ENCODE measurements around the gene PARD3B.

GRCh38 chr2:205627085-205627484 lies 1081.8 kb downstream of the PARD3B start:
- TF ChIP-seq, protein P1, sequence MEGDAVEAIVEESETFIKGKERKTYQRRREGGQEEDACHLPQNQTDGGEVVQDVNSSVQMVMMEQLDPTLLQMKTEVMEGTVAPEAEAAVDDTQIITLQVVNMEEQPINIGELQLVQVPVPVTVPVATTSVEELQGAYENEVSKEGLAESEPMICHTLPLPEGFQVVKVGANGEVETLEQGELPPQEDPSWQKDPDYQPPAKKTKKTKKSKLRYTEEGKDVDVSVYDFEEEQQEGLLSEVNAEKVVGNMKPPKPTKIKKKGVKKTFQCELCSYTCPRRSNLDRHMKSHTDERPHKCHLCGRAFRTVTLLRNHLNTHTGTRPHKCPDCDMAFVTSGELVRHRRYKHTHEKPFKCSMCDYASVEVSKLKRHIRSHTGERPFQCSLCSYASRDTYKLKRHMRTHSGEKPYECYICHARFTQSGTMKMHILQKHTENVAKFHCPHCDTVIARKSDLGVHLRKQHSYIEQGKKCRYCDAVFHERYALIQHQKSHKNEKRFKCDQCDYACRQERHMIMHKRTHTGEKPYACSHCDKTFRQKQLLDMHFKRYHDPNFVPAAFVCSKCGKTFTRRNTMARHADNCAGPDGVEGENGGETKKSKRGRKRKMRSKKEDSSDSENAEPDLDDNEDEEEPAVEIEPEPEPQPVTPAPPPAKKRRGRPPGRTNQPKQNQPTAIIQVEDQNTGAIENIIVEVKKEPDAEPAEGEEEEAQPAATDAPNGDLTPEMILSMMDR (conservative IDR thresholded peaks at IDR 0.05; ENCODE audit: low read depth, low read length), result no peak
- TF ChIP-seq EZH2phosphoT487 (IDR thresholded peaks at IDR 0.05; ENCODE audit: borderline replicate concordance, low read length) (no peak), EZH2 (IDR thresholded peaks at IDR 0.05; ENCODE audit: low read length, unreplicated experiment) (no peak)

Data from PC-3 (cell line).